COLO668 (cell line): Measurements from ENCODE around the gene SEMA5B.

Source experiments
- DNase-seq: peaks from one replicate; lab custom pipeline; 2025; ENCODE audit not compliant: unreplicated experiment; lab: John Stamatoyannopoulos, UW

The SEMA5B gene

GRCh38 chr3:122908251-122908650 is 119.3 kb downstream of the SEMA5B start:
- no peak for DNase-seq

- DNase-seq, result no peak
Measured at GRCh38 chr3:122907471-122907870, 120.1 kb downstream of the SEMA5B start.

- no peak for DNase-seq
Measured at GRCh38 chr3:122903171-122903570, 124.4 kb downstream of the SEMA5B start.

- no peak for DNase-seq
Measured at GRCh38 chr3:122902326-122902725, 125.2 kb downstream of the SEMA5B start.

GRCh38 chr3:122898298-122898697 is 129.3 kb downstream of the SEMA5B start:
- DNase-seq, result no peak

GRCh38 chr3:122893754-122894668 is 133.6 kb downstream of the SEMA5B start:
- no peak for DNase-seq

GRCh38 chr3:122893282-122893681 is 134.3 kb downstream of the SEMA5B start:
- no peak for DNase-seq

- no peak for DNase-seq
Measured at GRCh38 chr3:122892118-122892960, 135.2 kb downstream of the SEMA5B start.

GRCh38 chr3:122890720-122891220 is 136.8 kb downstream of the SEMA5B start:
- DNase-seq, result no peak

- no peak for DNase-seq
Measured at GRCh38 chr3:122890077-122890719, 137.4 kb downstream of the SEMA5B start.

- no peak for DNase-seq
Measured at GRCh38 chr3:122886946-122887345, 140.6 kb downstream of the SEMA5B start.

GRCh38 chr3:122886251-122886650 is 141.3 kb downstream of the SEMA5B start:
- DNase-seq, result no peak

GRCh38 chr3:122882361-122882947 is 145.1 kb downstream of the SEMA5B start:
- no peak for DNase-seq

GRCh38 chr3:122880624-122881023 is 146.9 kb downstream of the SEMA5B start:
- no peak for DNase-seq

- no peak for DNase-seq
Measured at GRCh38 chr3:122880173-122880572, 147.4 kb downstream of the SEMA5B start.

GRCh38 chr3:122875547-122876127 is 151.9 kb downstream of the SEMA5B start:
- DNase-seq, result no peak

- no peak for DNase-seq
Measured at GRCh38 chr3:122873741-122874515, 153.6 kb downstream of the SEMA5B start.

- DNase-seq, result no peak
Measured at GRCh38 chr3:122868322-122868721, 159.2 kb downstream of the SEMA5B start.

- DNase-seq, result no peak
Measured at GRCh38 chr3:122864498-122864897, 163.1 kb downstream of the SEMA5B start.

- DNase-seq, result no peak
Measured at GRCh38 chr3:122862381-122862780, 165.2 kb downstream of the SEMA5B start.
